Uterus (tissue), 2 donors: Measurements from ENCODE around the gene CD320.

Source experiments
- CTCF ChIP-seq, 4 experiments: fragments of 200-600 bp in 2 of 4; fragments of 450-650 bp in 2 of 4; sonication (generic) in 2 of 4; IDR thresholded peaks; one replicate each; pipeline ENCODE4 v1.5.1; 2016 to 2019; ENCODE audit warnings: antibody characterized with exemption in 4 of 4, mild to moderate bottlenecking in 2 of 4, moderate library complexity in 1 of 4
- POLR2A ChIP-seq, 2 donors: fragments of 450-650 bp; IDR thresholded peaks; one replicate each; pipeline ENCODE4 v1.6.1; 2016; ENCODE audit warnings: antibody characterized with exemption in 2 of 2, mild to moderate bottlenecking in 1 of 2, moderate library complexity in 1 of 2

- TF ChIP-seq CTCF (IDR thresholded peaks at IDR 0.05) (peak in 1 of 4 experiments; percentile 41), POLR2A (IDR thresholded peaks at IDR 0.05) (peak; percentile 51 to 53)
Observed at GRCh38 chr19:8307965-8308866, at the start of gene CD320.
